H9 (cell line): Measurements from ENCODE around the gene PRRC2B. TPM values are rescaled to one million over a fixed set of nuclear protein-coding genes. Genes with fewer than 3 reads are reported as not detected.

Source experiments
- DNase-seq: peaks from one replicate; pipeline ENCODE4 v3.0.0-alpha.2; 2017
- H2AFZ ChIP-seq: one replicate; pipeline ENCODE4 v1.6.1; 2013; ENCODE audit warnings: mild to moderate bottlenecking, low read length, control low read depth, moderate library complexity
- H2AK5ac ChIP-seq: 2 replicates; pipeline ENCODE4 v1.6.1; 2013; ENCODE audit warnings: low read length, control low read depth, mixed read lengths; ENCODE audit not compliant: insufficient read length
- H2BK120ac ChIP-seq: one replicate; pipeline ENCODE4 v1.6.1; 2013; ENCODE audit warnings: low read depth, mild to moderate bottlenecking, low read length, control low read depth, inconsistent platforms; ENCODE audit not compliant: poor library complexity, severe bottlenecking
- H2BK12ac ChIP-seq: 2 replicates; pipeline ENCODE4 v1.6.1; 2013; ENCODE audit warnings: low read length, control low read depth, mixed read lengths, low read depth; ENCODE audit not compliant: insufficient read length
- H2BK15ac ChIP-seq: 2 replicates; pipeline ENCODE4 v1.6.1; 2013; ENCODE audit warnings: low read depth, low read length, control low read depth
- H2BK20ac ChIP-seq: one replicate; pipeline ENCODE4 v1.6.1; 2013; ENCODE audit warnings: low read depth, mild to moderate bottlenecking, low read length, control low read depth, inconsistent platforms; ENCODE audit not compliant: poor library complexity, severe bottlenecking
- H2BK5ac ChIP-seq: 2 replicates; pipeline ENCODE4 v1.6.1; 2013; ENCODE audit warnings: low read length, control low read depth, mixed read lengths; ENCODE audit not compliant: insufficient read length
- H3K14ac ChIP-seq: 2 replicates; pipeline ENCODE4 v1.6.1; 2013; ENCODE audit warnings: low read length, control low read depth; ENCODE audit not compliant: insufficient read depth
- H3K18ac ChIP-seq: 2 replicates; pipeline ENCODE4 v1.6.1; 2013; ENCODE audit warnings: low read depth, mild to moderate bottlenecking, mixed read lengths, low read length, control low read depth; ENCODE audit not compliant: insufficient read length
- H3K23ac ChIP-seq: 2 replicates; pipeline ENCODE4 v1.6.1; 2013; ENCODE audit warnings: low read length, control low read depth, mixed read lengths, low read depth; ENCODE audit not compliant: insufficient read length
- H3K23me2 ChIP-seq: 2 replicates; pipeline ENCODE4 v1.6.1; 2013; ENCODE audit warnings: low read depth, mild to moderate bottlenecking, mixed read lengths, low read length, control low read depth; ENCODE audit not compliant: insufficient read length, poor library complexity, severe bottlenecking
- H3K27ac ChIP-seq: 2 replicates; pipeline ENCODE4 v1.5.1; 2013; ENCODE audit warnings: low read length, control low read depth, mixed read lengths, low read depth; ENCODE audit not compliant: insufficient read length
- H3K27me3 ChIP-seq: 2 replicates; pipeline ENCODE4 v1.6.1; 2013; ENCODE audit warnings: low read length, control low read depth, inconsistent platforms; ENCODE audit not compliant: insufficient read depth
- H3K4ac ChIP-seq: 2 replicates; pipeline ENCODE4 v1.6.1; 2013; ENCODE audit warnings: low read depth, mild to moderate bottlenecking, control low read depth, inconsistent platforms, low read length, moderate library complexity
- H3K4me1 ChIP-seq: 2 replicates; pipeline ENCODE4 v1.6.1; 2013; ENCODE audit warnings: low read length, control low read depth, inconsistent platforms; ENCODE audit not compliant: insufficient read depth
- H3K4me2 ChIP-seq: 2 replicates; pipeline ENCODE4 v1.6.1; 2013; ENCODE audit warnings: low read length, control low read depth, mixed read lengths; ENCODE audit not compliant: insufficient read length, insufficient read depth
- H3K56ac ChIP-seq: 2 replicates; pipeline ENCODE4 v1.6.1; 2013; ENCODE audit warnings: low read depth, mild to moderate bottlenecking, mixed read lengths, low read length, control low read depth; ENCODE audit not compliant: insufficient read length
- H3K79me1 ChIP-seq: 2 replicates; pipeline ENCODE4 v1.6.1; 2013; ENCODE audit warnings: low read depth, mild to moderate bottlenecking, moderate library complexity, low read length, control low read depth, inconsistent platforms; ENCODE audit not compliant: insufficient read depth, poor library complexity, severe bottlenecking
- H3K79me2 ChIP-seq: 2 replicates; pipeline ENCODE4 v1.6.1; 2013; ENCODE audit warnings: low read length, control low read depth, inconsistent platforms; ENCODE audit not compliant: insufficient read depth
- H3K9ac ChIP-seq: 2 replicates; pipeline ENCODE4 v1.6.1; 2013; ENCODE audit warnings: low read length, control low read depth, mixed read lengths; ENCODE audit not compliant: insufficient read length; ENCODE audit errors: extremely low read depth
- H3K9me3 ChIP-seq: one replicate; pipeline ENCODE4 v1.6.1; 2013; ENCODE audit warnings: low read depth, low read length, inconsistent platforms; ENCODE audit not compliant: control insufficient read depth
- H3T11ph ChIP-seq: one replicate; pipeline ENCODE4 v1.6.1; 2013; ENCODE audit warnings: mild to moderate bottlenecking, low read length, control low read depth, inconsistent platforms
- H4K20me1 ChIP-seq: one replicate; pipeline ENCODE4 v1.6.1; 2013; ENCODE audit not compliant: control insufficient read depth, insufficient read length, insufficient read depth
- H4K5ac ChIP-seq: 2 replicates; pipeline ENCODE4 v1.6.1; 2013; ENCODE audit warnings: low read depth, mild to moderate bottlenecking, mixed read lengths, low read length, control low read depth; ENCODE audit not compliant: insufficient read length
- H4K8ac ChIP-seq: replicated peaks from 2 replicates; pipeline ENCODE4 v1.6.1; 2013; ENCODE audit warnings: low read length, control low read depth, mixed read lengths, low read depth; ENCODE audit not compliant: insufficient read length
- H4K91ac ChIP-seq: 2 replicates; pipeline ENCODE4 v1.6.1; 2013; ENCODE audit warnings: low read depth, mild to moderate bottlenecking, moderate library complexity, mixed read lengths, low read length, control low read depth; ENCODE audit not compliant: insufficient read length
- H3K27ac Mint-ChIP-seq, 3 experiments: 2 replicates in 2 of 3; 3 replicates in 1 of 3; pipeline ENCODE4 v1.8.0; 2020 to 2021; ENCODE audit warnings: mixed read lengths in 3 of 3, mild to moderate bottlenecking in 1 of 3, moderate library complexity in 1 of 3
- H3K27me3 Mint-ChIP-seq: 2 replicates; pipeline ENCODE4 v1.8.0; 2021; ENCODE audit warnings: low read depth, mild to moderate bottlenecking, moderate library complexity, mixed read lengths
- H3K36me3 Mint-ChIP-seq, 3 experiments: 2 replicates in 2 of 3; 3 replicates in 1 of 3; pipeline ENCODE4 v1.8.0; 2020 to 2021; ENCODE audit warnings: low read depth in 3 of 3, mixed read lengths in 3 of 3; ENCODE audit not compliant: insufficient read depth in 1 of 3
- H3K4me1 Mint-ChIP-seq, 2 experiments: 2 replicates each; pipeline ENCODE4 v1.8.0; 2020; ENCODE audit warnings: mixed read lengths in 2 of 2
- H3K4me3 Mint-ChIP-seq, 2 experiments: 2 replicates in 1 of 2; 3 replicates in 1 of 2; pipeline ENCODE4 v1.8.0; 2020 to 2021; ENCODE audit warnings: mild to moderate bottlenecking in 2 of 2, mixed read lengths in 2 of 2, moderate library complexity in 1 of 2
- H3K9me3 Mint-ChIP-seq, 2 experiments: 2 replicates in 1 of 2; 3 replicates in 1 of 2; pipeline ENCODE4 v1.8.0; 2020; ENCODE audit warnings: mild to moderate bottlenecking in 2 of 2, mixed read lengths in 2 of 2, moderate library complexity in 1 of 2
- CTCF ChIP-seq: fragments of 200-600 bp; sonication (generic); conservative IDR thresholded peaks from 3 replicates; pipeline ENCODE4 v1.8.0; 2021; ENCODE audit warnings: antibody characterized with exemption, mild to moderate bottlenecking
- WGBS: extraction: QIAGEN DNeasy Blood & Tissue Kit; methylation state at CpG from one replicate; pipeline ENCODE4 v1.1.7; 2013; ENCODE audit warnings: missing lambda C conversion rate, low lambda C conversion rate, mixed read lengths; ENCODE audit not compliant: insufficient read length; ENCODE audit errors: extremely low coverage; 5-methylcytosine and 5-hydroxymethylcytosine counted together
- total RNA-seq: library from RNA; stranded (reverse); gene quantifications from 2 replicates; pipeline ENCODE4 v1.2.1, GENCODE V29; 2021

The PRRC2B gene
- total RNA-seq, 1 experiment from 2014 or later = 251 TPM

- no peak overlapping the region for H2BK15ac ChIP-seq
- no peak overlapping the region for H4K5ac ChIP-seq
- H3K18ac ChIP-seq = no peak overlapping the region
- H3K27ac Mint-ChIP-seq = peak overlapping the region in 1 of 3 experiments; percentile 66; a peak in 3 of 7 replicates
- no peak overlapping the region for H3K4me2 ChIP-seq
- no peak overlapping the region for H3K27ac ChIP-seq
- H2BK120ac ChIP-seq = no peak overlapping the region
- no peak overlapping the region for H2AFZ ChIP-seq
- no peak overlapping the region for H3K9ac ChIP-seq
- no peaks in the 10 kb centered on the region for H3K9me3 Mint-ChIP-seq
- H3K79me2 ChIP-seq = no peaks in the 10 kb centered on the region
- H2BK5ac ChIP-seq = no peak overlapping the region
- H3K9me3 ChIP-seq = no peaks in the 10 kb centered on the region
- H2BK20ac ChIP-seq = no peak overlapping the region
- no peak overlapping the region for H3T11ph ChIP-seq
- H3K23ac ChIP-seq = no peak overlapping the region
- no peak overlapping the region for H4K8ac ChIP-seq
- peaks cover 45 to 94% (median 86%) of the 10 kb centered on the region in 3 experiments; a peak in 6 of 7 replicates for H3K36me3 Mint-ChIP-seq
- H4K91ac ChIP-seq = no peak overlapping the region
- no peak overlapping the region for H2AK5ac ChIP-seq
- no peaks in the 10 kb centered on the region for H3K23me2 ChIP-seq
- H3K4ac ChIP-seq = no peak overlapping the region
- H2BK12ac ChIP-seq = no peak overlapping the region
- no peak overlapping the region for H3K56ac ChIP-seq
- TF ChIP-seq CTCF = no peak; the same call in 2 of the 3 replicates
- H3K4me1 ChIP-seq = no peaks in the 10 kb centered on the region
- H3K4me1 Mint-ChIP-seq = no peaks in the 10 kb centered on the region
- no peaks in the 10 kb centered on the region for H4K20me1 ChIP-seq
- no peaks in the 10 kb centered on the region for H3K27me3 Mint-ChIP-seq
- no peak overlapping the region for H3K14ac ChIP-seq
- no peak overlapping the region; a peak in 1 of 5 replicates for H3K4me3 Mint-ChIP-seq
- no CpG with 5 or more reads among the region's 29 CpGs for WGBS
- no peaks in the 10 kb centered on the region for H3K27me3 ChIP-seq
- no peak for DNase-seq
- no peaks in the 10 kb centered on the region for H3K79me1 ChIP-seq
Measured at GRCh38 chr9:131522257-131523085, 128.6 kb downstream of the PRRC2B start.
